ENCODE measurements around the gene AK9.

Gene AK9

GRCh38 chr6:109450801-109451200, 240.2 kb downstream of the AK9 start:
- no peak for DNase-seq (ENCODE audit: low spot score)
- in situ Hi-C loops (cut with MboI; ENCODE audit: low sequenced_read_pairs, unreplicated experiment) = no loop called here
- no peak for TF ChIP-seq CTCF (IDR thresholded peaks at IDR 0.05; ENCODE audit: borderline replicate concordance, control extremely low read depth, extremely low read depth, insufficient read depth, missing control alignments)

DNA sequence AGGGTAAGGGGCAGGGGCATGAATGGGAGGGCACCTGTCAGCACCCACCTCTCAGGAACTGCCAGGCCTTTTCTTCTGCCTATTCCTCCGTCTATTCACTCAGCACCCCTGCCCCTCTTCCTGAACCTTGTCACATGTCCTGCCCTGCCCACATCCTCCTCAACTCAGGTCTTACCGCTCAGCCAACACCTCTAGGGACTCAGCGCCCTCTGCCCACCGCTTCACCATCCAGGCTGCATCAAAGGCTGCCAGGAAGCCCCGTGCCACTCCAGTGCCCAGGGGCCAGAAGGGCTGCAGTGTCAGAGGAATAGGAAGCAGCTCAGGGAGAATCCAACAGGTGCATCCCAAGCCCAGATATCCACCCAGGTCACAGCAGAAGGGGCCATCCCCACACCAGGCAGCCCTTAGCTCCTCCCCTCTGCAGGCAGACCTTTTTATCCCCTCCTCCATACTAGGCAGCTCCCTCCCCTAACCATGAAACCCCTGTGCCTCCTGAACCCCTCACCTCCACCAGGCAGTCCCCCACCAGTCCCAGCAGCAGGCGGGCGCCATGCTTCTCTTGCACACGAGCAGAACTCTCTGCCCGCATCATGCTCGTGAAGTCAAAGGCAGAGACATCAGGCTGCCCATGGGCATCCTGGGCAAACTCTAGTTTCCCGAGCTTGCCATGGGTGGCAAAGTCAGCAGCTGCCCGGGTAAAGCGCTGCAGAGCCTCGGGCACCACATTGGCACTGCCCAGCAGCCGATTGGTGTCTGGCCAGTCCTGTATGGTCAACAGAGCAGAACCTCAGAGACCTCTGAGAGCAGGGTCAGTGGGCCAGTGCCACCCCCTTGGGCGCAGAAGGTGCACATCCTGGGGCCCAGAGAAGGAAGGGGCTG, 241.0 kb downstream of the AK9 start:
- no peak for TF ChIP-seq CTCF (IDR thresholded peaks at IDR 0.05; ENCODE audit: borderline replicate concordance, control extremely low read depth, extremely low read depth, insufficient read depth, missing control alignments)
- in situ Hi-C loops (cut with MboI; ENCODE audit: low sequenced_read_pairs, unreplicated experiment) = no loop called here
- no peak for DNase-seq (ENCODE audit: low spot score)

- DNase-seq (ENCODE audit: low spot score) = no peak
- no peak for TF ChIP-seq CTCF (IDR thresholded peaks at IDR 0.05; ENCODE audit: borderline replicate concordance, control extremely low read depth, extremely low read depth, insufficient read depth, missing control alignments)
- in situ Hi-C loops (cut with MboI; ENCODE audit: low sequenced_read_pairs, unreplicated experiment) = no loop called here
Measured at GRCh38 chr6:109449064-109449794, 241.8 kb downstream of the AK9 start.

- in situ Hi-C loops (cut with MboI; ENCODE audit: low sequenced_read_pairs, unreplicated experiment) = no loop called here
- DNase-seq (ENCODE audit: low spot score) = no peak
- TF ChIP-seq CTCF (IDR thresholded peaks at IDR 0.05; ENCODE audit: borderline replicate concordance, control extremely low read depth, extremely low read depth, insufficient read depth, missing control alignments) = no peak
Measured at GRCh38 chr6:109448615-109449014, 242.4 kb downstream of the AK9 start.

DNA sequence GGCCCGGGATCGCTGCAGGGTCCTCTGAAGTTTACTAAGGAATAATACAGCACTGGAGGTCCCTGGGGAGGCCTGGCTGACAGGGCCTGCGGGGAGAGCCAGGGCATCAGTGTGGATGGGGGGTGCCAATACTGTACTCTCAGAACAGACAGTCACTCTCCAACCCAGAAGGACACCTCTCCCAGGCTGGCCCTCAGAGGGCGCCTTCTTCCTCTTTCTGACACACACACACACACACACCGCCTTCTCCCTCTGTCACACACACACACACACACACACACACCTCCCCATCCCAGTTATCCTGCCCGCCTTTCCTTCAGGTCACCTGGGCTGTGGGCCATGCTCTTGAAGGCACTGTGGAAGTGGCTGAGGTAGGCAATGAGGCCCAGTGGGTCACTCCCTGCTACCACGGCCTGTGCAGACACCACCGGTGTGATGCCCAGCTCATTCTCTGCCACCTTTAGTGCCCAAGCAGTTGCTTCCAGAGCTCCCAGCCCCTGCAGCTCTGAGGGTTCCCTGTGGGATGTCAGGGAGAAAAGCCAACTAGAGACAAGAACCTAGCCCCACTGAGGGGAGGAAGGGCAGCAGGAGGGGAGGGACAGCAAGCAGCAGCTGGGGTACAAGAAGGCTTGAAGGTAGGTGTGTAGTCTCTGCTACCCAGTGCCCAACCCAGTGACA, 243.0 kb downstream of the AK9 start:
- in situ Hi-C loops (cut with MboI; ENCODE audit: low sequenced_read_pairs, unreplicated experiment) = no loop called here

More for the DNA sequence above, 243.0 kb downstream of the AK9 start:
- DNase-seq (ENCODE audit: low spot score) = no peak
- TF ChIP-seq CTCF (IDR thresholded peaks at IDR 0.05; ENCODE audit: borderline replicate concordance, control extremely low read depth, extremely low read depth, insufficient read depth, missing control alignments) = no peak
